LoVo (cell line): ENCODE measurements around the gene MTMR3.
"Not testable (repeated sequence)": the region's sequence is repeated elsewhere in the genome, so short reads cannot be mapped to it uniquely, and the experiment has no call there.

Source experiments
- DNase-seq: peaks from one replicate; pipeline ENCODE4 v3.0.0-alpha.2; 2016; ENCODE audit warnings: low spot score

MTMR3 gene

GRCh38 chr22:29967461-29967860 is 84.5 kb downstream of the MTMR3 start:
- DNase-seq = no peak

- no peak for DNase-seq
Observed at GRCh38 chr22:29971607-29972006, 88.6 kb downstream of the MTMR3 start.

GRCh38 chr22:29972121-29972520 is 89.1 kb downstream of the MTMR3 start:
- DNase-seq = no peak

GRCh38 chr22:29973269-29973668 is 90.3 kb downstream of the MTMR3 start:
- no peak for DNase-seq

GRCh38 chr22:29973680-29974079 is 90.7 kb downstream of the MTMR3 start:
- DNase-seq = not testable (repeated sequence)

GRCh38 chr22:29975494-29975893 is 92.5 kb downstream of the MTMR3 start:
- no peak for DNase-seq

- DNase-seq = no peak
Observed at GRCh38 chr22:29977107-29977506, 94.1 kb downstream of the MTMR3 start.

- no peak for DNase-seq
Observed at GRCh38 chr22:29979777-29980321, 96.9 kb downstream of the MTMR3 start.

- no peak for DNase-seq
Observed at GRCh38 chr22:29983296-29983917, 100.4 kb downstream of the MTMR3 start.

GRCh38 chr22:29985912-29986311 is 102.9 kb downstream of the MTMR3 start:
- DNase-seq = no peak

- DNase-seq = no peak
Observed at GRCh38 chr22:29987137-29987536, 104.2 kb downstream of the MTMR3 start.

GRCh38 chr22:29988719-29989118 is 105.7 kb downstream of the MTMR3 start:
- no peak for DNase-seq

GRCh38 chr22:29989446-29989845 is 106.5 kb downstream of the MTMR3 start:
- no peak for DNase-seq

- no peak for DNase-seq
Observed at GRCh38 chr22:29992341-29993275, 109.6 kb downstream of the MTMR3 start.

GRCh38 chr22:29994027-29994715 is 111.2 kb downstream of the MTMR3 start:
- peak; percentile 67 for DNase-seq

- peak; percentile 62 for DNase-seq
Observed at GRCh38 chr22:29994943-29995342, 112.0 kb downstream of the MTMR3 start.

GRCh38 chr22:29997107-29997506 is 114.1 kb downstream of the MTMR3 start:
- DNase-seq = no peak

- no peak for DNase-seq
Observed at GRCh38 chr22:29997516-29997915, 114.5 kb downstream of the MTMR3 start.

- no peak for DNase-seq
Observed at GRCh38 chr22:29998627-29999384, 115.8 kb downstream of the MTMR3 start.

GRCh38 chr22:30000566-30000965 is 117.6 kb downstream of the MTMR3 start:
- DNase-seq = no peak

GRCh38 chr22:30001459-30001858 is 118.5 kb downstream of the MTMR3 start:
- DNase-seq = no peak
